H7 (cell line): ENCODE measurements around the gene ADH1A. TPM values are rescaled to one million over a fixed set of nuclear protein-coding genes. Genes with fewer than 3 reads are reported as not detected.

Experiments used
- DNase-seq: peaks from one replicate; pipeline ENCODE4 v3.0.0; 2012
- H3K27me3 ChIP-seq: 2 replicates; pipeline ENCODE4 v1.6.0; 2011; ENCODE audit warnings: mild to moderate bottlenecking, low read length; ENCODE audit not compliant: control insufficient read depth, insufficient read depth
- H3K36me3 ChIP-seq: replicated peaks from 2 replicates; pipeline ENCODE4 v1.5.1; 2011; ENCODE audit warnings: low read length; ENCODE audit not compliant: control insufficient read depth, insufficient read depth
- H3K4me3 ChIP-seq: 2 replicates; pipeline ENCODE4 v1.5.1; 2011; ENCODE audit warnings: low read depth, mild to moderate bottlenecking, control low read depth, low read length, moderate library complexity; ENCODE audit not compliant: insufficient read depth
- total RNA-seq: library from RNA; depleted of rRNA; stranded (reverse); fragments of >200 nt; shearing (Covaris generic); gene quantifications from 2 replicates; pipeline ENCODE4 v1.2.3, GENCODE V29; 2014

ADH1A gene
- total RNA-seq, 1 experiment from 2014 or later = not detected

GRCh38 chr4:99310389-99310788, 19.6 kb upstream of the ADH1A start:
- Histone ChIP-seq H3K4me3 (no peak overlapping the region), H3K36me3 (no peaks in the 10 kb centered on the region), H3K27me3 (no peaks in the 10 kb centered on the region)
- no peak for DNase-seq

GRCh38 chr4:99305638-99306400, 15.0 kb upstream of the ADH1A start:
- no peaks in the 10 kb centered on the region for H3K27me3 ChIP-seq
- no peaks in the 10 kb centered on the region for H3K36me3 ChIP-seq
- no peak for DNase-seq
- H3K4me3 ChIP-seq = no peak overlapping the region

- no peak overlapping the region for H3K4me3 ChIP-seq
- H3K27me3 ChIP-seq = no peaks in the 10 kb centered on the region
- no peaks in the 10 kb centered on the region for H3K36me3 ChIP-seq
- DNase-seq = no peak
Observed at GRCh38 chr4:99301376-99302164, 10.8 kb upstream of the ADH1A start.

- DNase-seq = no peak
- H3K4me3 ChIP-seq = no peak overlapping the region
- H3K36me3 ChIP-seq = no peaks in the 10 kb centered on the region
- no peaks in the 10 kb centered on the region for H3K27me3 ChIP-seq
Observed at GRCh38 chr4:99300934-99301333, 10.1 kb upstream of the ADH1A start.

- no peak for DNase-seq
- no peak overlapping the region for H3K4me3 ChIP-seq
- no peaks in the 10 kb centered on the region for H3K27me3 ChIP-seq
- no peaks in the 10 kb centered on the region for H3K36me3 ChIP-seq
Observed at GRCh38 chr4:99293357-99293756, 2.6 kb upstream of the ADH1A start.

- no peaks in the 10 kb centered on the region for H3K27me3 ChIP-seq
- DNase-seq = no peak
- H3K36me3 ChIP-seq = no peaks in the 10 kb centered on the region
- H3K4me3 ChIP-seq = no peak overlapping the region
Observed at GRCh38 chr4:99285387-99285786, 5.4 kb downstream of the ADH1A start.

GRCh38 chr4:99282731-99283130, 8.1 kb downstream of the ADH1A start:
- DNase-seq = no peak
- Histone ChIP-seq H3K4me3 (no peak overlapping the region), H3K36me3 (no peaks in the 10 kb centered on the region), H3K27me3 (no peaks in the 10 kb centered on the region)

GRCh38 chr4:99281261-99281660, 9.5 kb downstream of the ADH1A start:
- H3K36me3 ChIP-seq = no peaks in the 10 kb centered on the region
- H3K4me3 ChIP-seq = no peak overlapping the region
- DNase-seq = no peak
- H3K27me3 ChIP-seq = no peaks in the 10 kb centered on the region

- no peaks in the 10 kb centered on the region for H3K27me3 ChIP-seq
- no peak overlapping the region for H3K4me3 ChIP-seq
- DNase-seq = no peak
- H3K36me3 ChIP-seq = no peaks in the 10 kb centered on the region
Observed at GRCh38 chr4:99276417-99276816, 14.4 kb downstream of the ADH1A start.

GRCh38 chr4:99275885-99276284, 14.9 kb downstream of the ADH1A start:
- DNase-seq = no peak
- no peaks in the 10 kb centered on the region for H3K27me3 ChIP-seq

GRCh38 chr4:99275050-99275449, 15.7 kb downstream of the ADH1A start:
- H3K36me3 ChIP-seq = no peaks in the 10 kb centered on the region
- DNase-seq = no peak

More at GRCh38 chr4:99275885-99276284, 14.9 kb downstream of the ADH1A start:
- H3K36me3 ChIP-seq = no peaks in the 10 kb centered on the region
- no peak overlapping the region for H3K4me3 ChIP-seq

GRCh38 chr4:99273704-99274103, 17.1 kb downstream of the ADH1A start:
- DNase-seq = no peak

More at GRCh38 chr4:99275050-99275449, 15.7 kb downstream of the ADH1A start:
- H3K4me3 ChIP-seq = no peak overlapping the region
- no peaks in the 10 kb centered on the region for H3K27me3 ChIP-seq

GRCh38 chr4:99264927-99265326, 25.9 kb downstream of the ADH1A start:
- no peaks in the 10 kb centered on the region for H3K27me3 ChIP-seq
- H3K36me3 ChIP-seq = no peaks in the 10 kb centered on the region
- no peak overlapping the region for H3K4me3 ChIP-seq
- no peak for DNase-seq

More at GRCh38 chr4:99273704-99274103, 17.1 kb downstream of the ADH1A start:
- Histone ChIP-seq H3K27me3 (no peaks in the 10 kb centered on the region), H3K4me3 (no peak overlapping the region), H3K36me3 (no peaks in the 10 kb centered on the region)

GRCh38 chr4:99252746-99253145, 38.0 kb downstream of the ADH1A start:
- DNase-seq = no peak
- Histone ChIP-seq H3K36me3 (no peaks in the 10 kb centered on the region), H3K4me3 (no peak overlapping the region), H3K27me3 (no peaks in the 10 kb centered on the region)

- Histone ChIP-seq H3K4me3 (no peak overlapping the region), H3K27me3 (no peaks in the 10 kb centered on the region), H3K36me3 (no peaks in the 10 kb centered on the region)
- no peak for DNase-seq
Observed at GRCh38 chr4:99248714-99249113, 42.1 kb downstream of the ADH1A start.
